Lower lobe of right lung (tissue), 2 donors: ENCODE data around the gene OR2AT4. TPM values are rescaled to one million over a fixed set of nuclear protein-coding genes. Genes with fewer than 3 reads are reported as not detected.

ENCODE experiments used
- ATAC-seq, 2 donors: fragments of 200-7000 bp; cut with Tn5 transposase; one replicate each; pipeline ENCODE4 v1.9.1; 2020 to 2022; ENCODE audit warnings: mild to moderate bottlenecking in 2 of 2, moderate library complexity in 2 of 2
- DNase-seq: peaks from one replicate; pipeline ENCODE4 v3.0.0-alpha.2; 2020
- H3K27ac ChIP-seq: fragments of 200-600 bp; one replicate; pipeline ENCODE4 v1.8.0; 2022
- H3K27me3 ChIP-seq: fragments of 200-600 bp; one replicate; pipeline ENCODE4 v1.8.0; 2022; ENCODE audit warnings: low read depth
- H3K36me3 ChIP-seq: fragments of 200-600 bp; one replicate; pipeline ENCODE4 v1.8.0; 2022; ENCODE audit warnings: mild to moderate bottlenecking
- H3K4me1 ChIP-seq: fragments of 200-600 bp; one replicate; pipeline ENCODE4 v1.8.0; 2022
- H3K4me3 ChIP-seq: fragments of 200-600 bp; one replicate; pipeline ENCODE4 v1.8.0; 2022; ENCODE audit warnings: mild to moderate bottlenecking
- H3K9me3 ChIP-seq: fragments of 200-600 bp; one replicate; pipeline ENCODE4 v1.8.0; 2022
- CTCF ChIP-seq: fragments of 200-600 bp; IDR thresholded peaks from one replicate; pipeline ENCODE4 v1.8.0; 2022; ENCODE audit warnings: antibody characterized with exemption, mild to moderate bottlenecking
- intact Hi-C: fragments of 100-400 bp; cut with DNase I; formaldehyde crosslinking; loops from one replicate; pipeline ENCODE4 v1.11.0; 2022
- total RNA-seq: library from RNA; stranded (reverse); fragmentation: NEBNext Ultra II Directional; extraction: Animal tissue kit (Norgen Biotek cat#: 25700); gene quantifications from one replicate; pipeline ENCODE4 v1.2.1, GENCODE V29; 2021
- donor health status: DM: no; HTN: yes; CAD: no; lungs with severe emphysema.

The OR2AT4 gene
- total RNA-seq, 1 donor from 2014 or later = not detected

- Histone ChIP-seq H3K27ac (no peak overlapping the region), H3K9me3 (no peaks in the 10 kb centered on the region), H3K36me3 (no peaks in the 10 kb centered on the region), H3K4me3 (no peak overlapping the region), H3K27me3 (no peaks in the 10 kb centered on the region), H3K4me1 (no peaks in the 10 kb centered on the region)
- TF ChIP-seq CTCF = no peak
- ATAC-seq (no peak), DNase-seq (no peak)
- intact Hi-C loops = no loop called here
Observed at GRCh38 chr11:75041263-75041662, 55.4 kb downstream of the OR2AT4 start.

GRCh38 chr11:75040167-75040770 is 56.4 kb downstream of the OR2AT4 start:
- Histone ChIP-seq H3K9me3 (no peaks in the 10 kb centered on the region), H3K36me3 (no peaks in the 10 kb centered on the region), H3K27me3 (no peaks in the 10 kb centered on the region), H3K4me3 (no peak overlapping the region), H3K4me1 (no peaks in the 10 kb centered on the region), H3K27ac (no peak overlapping the region)
- intact Hi-C loops = no loop called here
- TF ChIP-seq CTCF = no peak
- no peak for ATAC-seq
- no peak for DNase-seq

- ATAC-seq (no peak), DNase-seq (no peak)
- Histone ChIP-seq H3K4me1 (no peaks in the 10 kb centered on the region), H3K27me3 (no peaks in the 10 kb centered on the region), H3K36me3 (no peaks in the 10 kb centered on the region), H3K27ac (no peak overlapping the region), H3K9me3 (no peaks in the 10 kb centered on the region), H3K4me3 (no peak overlapping the region)
- TF ChIP-seq CTCF = no peak
- intact Hi-C loops = no loop called here
Observed at GRCh38 chr11:75035911-75036565, 60.6 kb downstream of the OR2AT4 start.

GRCh38 chr11:75035256-75035655 is 61.4 kb downstream of the OR2AT4 start:
- DNase-seq (no peak), ATAC-seq (no peak)
- Histone ChIP-seq H3K36me3 (no peaks in the 10 kb centered on the region), H3K4me1 (no peaks in the 10 kb centered on the region), H3K4me3 (no peak overlapping the region), H3K27ac (no peak overlapping the region), H3K9me3 (no peaks in the 10 kb centered on the region), H3K27me3 (no peaks in the 10 kb centered on the region)
- intact Hi-C loops = no loop called here
- no peak for TF ChIP-seq CTCF

- Histone ChIP-seq H3K4me3 (no peak overlapping the region), H3K36me3 (no peaks in the 10 kb centered on the region), H3K27me3 (no peaks in the 10 kb centered on the region), H3K27ac (no peak overlapping the region), H3K9me3 (no peaks in the 10 kb centered on the region), H3K4me1 (no peaks in the 10 kb centered on the region)
- no peak for TF ChIP-seq CTCF
- intact Hi-C loops = no loop called here
- DNase-seq (no peak), ATAC-seq (no peak)
Observed at GRCh38 chr11:75033916-75034315, 62.8 kb downstream of the OR2AT4 start.
